ENCODE data around the gene GPS2.

GRCh38 chr17:7340179-7340578 is 25.0 kb upstream of the GPS2 start:
- TF ChIP-seq CTCF (IDR thresholded peaks at IDR 0.05; ENCODE audit: low read length) (no peak), EZH2 (IDR thresholded peaks at IDR 0.05; ENCODE audit: borderline replicate concordance, low read length) (no peak)
